Colonic mucosa (tissue), 4 donors: ENCODE data around the gene LRP1B. TPM values are rescaled to one million over a fixed set of nuclear protein-coding genes. Genes with fewer than 3 reads are reported as not detected.

Experiments
- DNase-seq: peaks from one replicate; pipeline ENCODE4 v3.0.0-alpha.2; 2020
- H3K27ac ChIP-seq: fragments of 200-600 bp; one replicate; pipeline ENCODE4 v1.8.0; 2021
- H3K27me3 ChIP-seq: fragments of 200-600 bp; one replicate; pipeline ENCODE4 v1.8.0; 2021
- H3K36me3 ChIP-seq: fragments of 200-600 bp; one replicate; pipeline ENCODE4 v1.8.0; 2021
- H3K4me1 ChIP-seq: fragments of 200-600 bp; one replicate; pipeline ENCODE4 v1.8.0; 2021; ENCODE audit warnings: mild to moderate bottlenecking
- H3K4me3 ChIP-seq: fragments of 200-600 bp; one replicate; pipeline ENCODE4 v1.8.0; 2021
- H3K9ac ChIP-seq, 2 donors: one replicate each; pipeline ENCODE4 v1.7.0; 2013; ENCODE audit warnings: control low read depth in 2 of 2, low read depth in 2 of 2, low read length in 2 of 2
- H3K9me3 ChIP-seq: fragments of 200-600 bp; one replicate; pipeline ENCODE4 v1.8.0; 2021
- intact Hi-C: fragments of 100-400 bp; cut with DNase I; formaldehyde crosslinking; loops from one replicate; pipeline ENCODE4 v1.14.1; 2022
- total RNA-seq, 2 donors: library from RNA; stranded (reverse); fragmentation: NEBNext Ultra II Directional in 1 of 2; extraction: Animal tissue kit (Norgen Biotek cat#: 25700) in 1 of 2; gene quantifications; one replicate each; pipeline ENCODE4 v1.2.1, GENCODE V29; 2021
- TF ChIP-seq, protein P1 (sequence below): fragments of 200-600 bp; IDR thresholded peaks from one replicate; pipeline ENCODE4 v1.8.0; 2022; ENCODE audit warnings: antibody characterized with exemption, mild to moderate bottlenecking
- donor health status: healthy.
- donor health status: DM: no; HTN: no; CAD: no.
- donor health status: DM: no; HTN: no; CAD: no.

LRP1B gene
- total RNA-seq, 2 donors from 2014 or later, result 0.10 to 0.19 TPM

DNA sequence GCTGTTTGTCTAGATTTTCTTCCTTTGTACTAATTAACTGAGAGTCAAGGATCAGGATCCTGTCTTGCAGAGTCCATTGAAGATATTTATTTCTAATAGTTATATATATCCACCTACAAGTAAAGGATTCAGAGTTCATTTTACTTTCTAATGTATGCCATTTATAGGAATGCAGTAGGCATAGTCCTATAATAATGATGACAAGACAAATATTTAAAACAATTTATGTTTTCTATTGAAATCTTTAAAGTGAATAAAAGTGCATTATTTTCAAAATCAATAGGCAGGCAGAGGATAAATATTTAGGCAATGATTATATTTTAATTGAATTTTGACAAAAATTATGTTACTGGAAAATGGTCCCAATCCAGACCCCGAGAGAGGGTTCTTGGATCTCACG, 1919.9 kb downstream of the LRP1B start:
- H3K27me3 ChIP-seq, result no peaks in the 10 kb centered on the region
- no peak for DNase-seq
- no peak overlapping the region for H3K27ac ChIP-seq
- H3K9me3 ChIP-seq, result no peaks in the 10 kb centered on the region
- intact Hi-C loops, result no loop called here
- no peak overlapping the region for H3K4me3 ChIP-seq
- TF ChIP-seq, protein P1, sequence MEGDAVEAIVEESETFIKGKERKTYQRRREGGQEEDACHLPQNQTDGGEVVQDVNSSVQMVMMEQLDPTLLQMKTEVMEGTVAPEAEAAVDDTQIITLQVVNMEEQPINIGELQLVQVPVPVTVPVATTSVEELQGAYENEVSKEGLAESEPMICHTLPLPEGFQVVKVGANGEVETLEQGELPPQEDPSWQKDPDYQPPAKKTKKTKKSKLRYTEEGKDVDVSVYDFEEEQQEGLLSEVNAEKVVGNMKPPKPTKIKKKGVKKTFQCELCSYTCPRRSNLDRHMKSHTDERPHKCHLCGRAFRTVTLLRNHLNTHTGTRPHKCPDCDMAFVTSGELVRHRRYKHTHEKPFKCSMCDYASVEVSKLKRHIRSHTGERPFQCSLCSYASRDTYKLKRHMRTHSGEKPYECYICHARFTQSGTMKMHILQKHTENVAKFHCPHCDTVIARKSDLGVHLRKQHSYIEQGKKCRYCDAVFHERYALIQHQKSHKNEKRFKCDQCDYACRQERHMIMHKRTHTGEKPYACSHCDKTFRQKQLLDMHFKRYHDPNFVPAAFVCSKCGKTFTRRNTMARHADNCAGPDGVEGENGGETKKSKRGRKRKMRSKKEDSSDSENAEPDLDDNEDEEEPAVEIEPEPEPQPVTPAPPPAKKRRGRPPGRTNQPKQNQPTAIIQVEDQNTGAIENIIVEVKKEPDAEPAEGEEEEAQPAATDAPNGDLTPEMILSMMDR, result no peak
- no peaks in the 10 kb centered on the region for H3K36me3 ChIP-seq
- H3K4me1 ChIP-seq, result no peaks in the 10 kb centered on the region
- H3K9ac ChIP-seq, result no peak overlapping the region

DNA sequence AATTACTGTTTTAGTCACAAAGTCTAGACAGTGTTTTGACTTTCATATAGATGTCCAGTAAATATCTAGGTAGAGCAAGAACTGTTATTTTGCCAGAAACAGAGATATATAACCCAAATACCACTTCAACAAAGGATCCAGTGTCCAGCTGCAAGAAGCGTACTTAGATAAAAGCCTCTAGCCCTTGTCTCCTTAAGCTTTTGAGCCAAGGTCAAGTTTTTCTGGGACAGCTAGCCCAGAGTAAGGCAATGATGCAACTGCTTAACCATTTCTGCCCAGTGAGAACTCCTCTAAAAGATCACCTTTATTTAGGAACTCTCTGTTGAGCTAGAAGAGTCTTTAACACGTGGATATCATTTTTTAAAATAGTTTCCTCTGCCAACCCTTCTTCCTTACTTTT, 1925.7 kb downstream of the LRP1B start:
- Histone ChIP-seq H3K36me3 (no peaks in the 10 kb centered on the region), H3K27me3 (no peaks in the 10 kb centered on the region), H3K4me1 (no peaks in the 10 kb centered on the region), H3K9ac (no peak overlapping the region), H3K9me3 (no peaks in the 10 kb centered on the region), H3K4me3 (no peak overlapping the region), H3K27ac (no peak overlapping the region)
- TF ChIP-seq, protein P1, result no peak
- intact Hi-C loops, result no loop called here
- no peak for DNase-seq

DNA sequence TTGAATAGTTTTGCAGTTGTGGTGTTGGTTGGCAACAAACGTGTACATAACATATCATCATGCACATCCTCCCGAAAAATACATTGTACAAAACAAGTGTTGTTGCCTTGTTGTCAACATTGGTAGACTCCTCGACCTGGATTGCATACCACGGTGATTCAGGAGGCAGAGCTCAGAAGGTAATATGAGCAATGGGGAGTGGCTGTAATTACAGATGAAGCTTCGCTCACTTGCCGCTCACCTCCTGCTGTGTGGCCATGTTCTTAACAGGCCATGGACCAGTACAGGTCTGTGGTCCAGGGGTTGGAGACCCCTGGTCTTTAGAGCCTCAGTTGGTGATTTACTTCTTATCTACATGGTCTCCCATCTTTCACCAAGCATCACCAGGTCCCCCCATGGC, 1927.5 kb downstream of the LRP1B start:
- TF ChIP-seq, protein P1, result no peak
- DNase-seq, result no peak
- Histone ChIP-seq H3K27ac (no peak overlapping the region), H3K27me3 (no peaks in the 10 kb centered on the region), H3K4me1 (no peaks in the 10 kb centered on the region), H3K4me3 (no peak overlapping the region), H3K36me3 (no peaks in the 10 kb centered on the region), H3K9ac (no peak overlapping the region), H3K9me3 (no peaks in the 10 kb centered on the region)
- intact Hi-C loops, result no loop called here

DNA sequence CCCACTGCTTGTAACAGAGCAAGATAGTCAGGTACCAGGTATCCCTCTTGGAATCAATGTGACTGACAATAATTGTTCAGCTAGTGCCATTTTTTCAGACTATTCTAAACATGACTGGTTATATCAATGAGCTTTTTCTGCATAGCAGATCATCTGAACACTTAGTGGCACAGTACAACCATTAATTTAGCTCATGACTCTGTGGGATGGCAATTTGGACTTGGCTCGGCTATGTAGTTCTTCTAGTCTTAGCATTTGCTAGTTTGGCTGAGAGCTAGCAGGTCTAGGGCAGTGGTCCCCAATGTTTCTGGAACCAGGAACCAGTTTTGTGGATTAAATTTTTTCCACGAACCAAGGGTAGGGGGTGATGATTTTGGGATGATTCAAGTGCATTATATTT, 1929.2 kb downstream of the LRP1B start:
- TF ChIP-seq, protein P1, result no peak
- Histone ChIP-seq H3K4me3 (no peak overlapping the region), H3K36me3 (no peaks in the 10 kb centered on the region), H3K27me3 (no peaks in the 10 kb centered on the region), H3K9me3 (no peaks in the 10 kb centered on the region), H3K9ac (no peak overlapping the region), H3K27ac (no peak overlapping the region), H3K4me1 (no peaks in the 10 kb centered on the region)
- DNase-seq, result no peak
- intact Hi-C loops, result no loop called here

DNA sequence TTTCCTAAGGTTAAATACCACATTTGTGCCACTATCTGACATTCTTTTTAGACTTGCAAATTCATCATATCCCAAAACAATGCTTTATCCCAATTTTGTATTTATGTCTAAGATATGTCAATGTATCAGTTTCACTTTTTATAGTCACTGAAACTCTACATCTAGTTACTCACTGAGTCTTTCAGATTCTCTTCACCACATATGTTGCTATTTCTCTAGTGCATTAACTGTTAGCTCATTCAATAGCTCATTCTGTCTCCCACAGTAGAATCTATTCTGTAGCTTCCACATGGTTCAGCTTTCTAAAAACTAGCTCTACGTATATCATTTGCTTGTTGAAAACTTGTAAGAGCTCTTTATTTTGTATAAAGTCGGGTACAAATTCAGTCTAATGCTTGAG, 1930.1 kb downstream of the LRP1B start:
- intact Hi-C loops, result no loop called here
- Histone ChIP-seq H3K27me3 (no peaks in the 10 kb centered on the region), H3K27ac (no peak overlapping the region), H3K9ac (no peak overlapping the region), H3K4me1 (no peaks in the 10 kb centered on the region), H3K36me3 (no peaks in the 10 kb centered on the region), H3K4me3 (no peak overlapping the region), H3K9me3 (no peaks in the 10 kb centered on the region)
- TF ChIP-seq, protein P1, result no peak
- no peak for DNase-seq

DNA sequence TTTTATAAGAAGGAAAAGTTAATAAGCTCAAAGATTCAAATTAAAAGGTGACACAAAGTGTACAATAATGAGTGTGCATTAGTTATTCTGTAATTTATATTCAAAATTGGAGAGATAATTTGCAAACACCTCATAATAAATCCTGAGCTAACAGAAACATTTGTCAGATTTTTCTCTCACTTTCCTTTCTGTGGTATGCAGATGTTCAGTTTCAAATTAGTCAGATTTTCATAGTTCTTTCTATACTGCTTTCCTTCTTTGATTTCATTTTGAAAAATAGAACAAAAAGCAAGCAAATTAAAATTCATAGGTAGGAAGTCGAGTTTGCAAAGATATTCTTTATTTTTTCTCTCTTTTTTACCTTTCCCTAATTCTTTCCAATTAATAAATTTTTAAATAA, 1930.5 kb downstream of the LRP1B start:
- TF ChIP-seq, protein P1, result no peak
- H3K9me3 ChIP-seq, result no peaks in the 10 kb centered on the region
- no peak overlapping the region for H3K9ac ChIP-seq
- no peak for DNase-seq
- H3K4me3 ChIP-seq, result no peak overlapping the region
- no peaks in the 10 kb centered on the region for H3K36me3 ChIP-seq
- no peak overlapping the region for H3K27ac ChIP-seq
- H3K27me3 ChIP-seq, result no peaks in the 10 kb centered on the region
- intact Hi-C loops, result no loop called here
- H3K4me1 ChIP-seq, result no peaks in the 10 kb centered on the region
